ENCODE results near the gene SRSF9. TPM values are rescaled to one million over a fixed set of nuclear protein-coding genes. Genes with fewer than 3 reads are reported as not detected.

Gene SRSF9
- total RNA-seq, 1 experiment from 2014 or later: 302 TPM

GRCh38 chr12:120468821-120469449 is 613 bp downstream of the SRSF9 start:
- H3K4ac ChIP-seq (ENCODE audit: low read depth, low read length): no peak overlapping the region
- H4K8ac ChIP-seq (replicated peaks; ENCODE audit: insufficient read length, low read depth, low read length): no peak overlapping the region
- H3K14ac ChIP-seq (ENCODE audit: insufficient read depth, low read length): peak overlapping the region; percentile 99
- H4K5ac ChIP-seq (ENCODE audit: insufficient read length, low read depth, low read length): no peak overlapping the region
- H3K27ac ChIP-seq (ENCODE audit: insufficient read length, low read depth, low read length): no peak overlapping the region
- peak overlapping the region; percentile 52 to 92 (median 66); a peak in 3 of 7 replicates for H3K27ac Mint-ChIP-seq
- no peak overlapping the region for H2AK5ac ChIP-seq (ENCODE audit: insufficient read length, low read length)
- H3K4me1 ChIP-seq (ENCODE audit: insufficient read depth, low read length): no peaks in the 10 kb centered on the region
- H4K20me1 ChIP-seq (ENCODE audit: control insufficient read depth, insufficient read depth, insufficient read length): no peaks in the 10 kb centered on the region
- peaks cover 20 to 26% of the 10 kb centered on the region in 2 experiments for H3K4me1 Mint-ChIP-seq
- no peak overlapping the region for H3T11ph ChIP-seq (ENCODE audit: low read length)
- H3K23ac ChIP-seq (ENCODE audit: insufficient read length, low read depth, low read length): no peak overlapping the region
- DNase-seq: no peak
- no peak overlapping the region for H2AFZ ChIP-seq (ENCODE audit: low read length)
- H3K4me2 ChIP-seq (ENCODE audit: insufficient read depth, insufficient read length, low read length): peak overlapping the region; percentile 74
- peak overlapping the region; percentile 95 for H2BK5ac ChIP-seq (ENCODE audit: insufficient read length, low read length)
- peaks cover 11% of the 10 kb centered on the region; the same call in 1 of the 2 replicates for H3K79me2 ChIP-seq (ENCODE audit: insufficient read depth, low read length)
- peak overlapping the region; percentile 92 to 94 for H3K4me3 Mint-ChIP-seq
- H2BK120ac ChIP-seq (ENCODE audit: low read depth, low read length, poor library complexity, severe bottlenecking): no peak overlapping the region
- peaks cover 25 to 40% (median 33%) of the 10 kb centered on the region in 3 experiments for H3K36me3 Mint-ChIP-seq (ENCODE audit: insufficient read depth in 1 of 3, low read depth in 3 of 3)
- H4K91ac ChIP-seq (ENCODE audit: insufficient read length, low read depth, low read length): no peak overlapping the region
- no peak overlapping the region for H2BK15ac ChIP-seq (ENCODE audit: low read depth, low read length)
- H3K79me1 ChIP-seq (ENCODE audit: insufficient read depth, low read depth, low read length, poor library complexity, severe bottlenecking): peaks cover 3% of the 10 kb centered on the region
- no peak overlapping the region for H2BK12ac ChIP-seq (ENCODE audit: insufficient read length, low read depth, low read length)
- H3K27me3 Mint-ChIP-seq (ENCODE audit: low read depth): no peaks in the 10 kb centered on the region
- no peaks in the 10 kb centered on the region for H3K9me3 Mint-ChIP-seq
- no peaks in the 10 kb centered on the region for H3K27me3 ChIP-seq (ENCODE audit: insufficient read depth, low read length)
- no CpG with 5 or more reads among the region's 57 CpGs for whole genome bisulfite sequencing (ENCODE audit: extremely low coverage, insufficient read length, low lambda C conversion rate)
- peak overlapping the region; percentile 93 for H3K18ac ChIP-seq (ENCODE audit: insufficient read length, low read depth, low read length)
- no peak overlapping the region for H2BK20ac ChIP-seq (ENCODE audit: low read depth, low read length, poor library complexity, severe bottlenecking)
- peaks cover 7% of the 10 kb centered on the region for H3K23me2 ChIP-seq (ENCODE audit: insufficient read length, low read depth, low read length, poor library complexity, severe bottlenecking)
- H3K9ac ChIP-seq (ENCODE audit: extremely low read depth, insufficient read length, low read length): peak overlapping the region; percentile 90
- H3K9me3 ChIP-seq (ENCODE audit: control insufficient read depth, low read depth, low read length): no peaks in the 10 kb centered on the region
- no peak for TF ChIP-seq CTCF (conservative IDR thresholded peaks at IDR 0.05)
- H3K56ac ChIP-seq (ENCODE audit: insufficient read length, low read depth, low read length): no peak overlapping the region

All from H9 (cell line).